T-helper 1 cell treated with Interleukin-12 subunit alpha and Interleukin-12 subunit beta and Interleukin-4 antibody, amounts not matched to agents 30 ng/mL and 1 ng/mL, for 36 hours (primary cell): ENCODE measurements around the gene MICU1. TPM values are rescaled to one million over a fixed set of nuclear protein-coding genes. Genes with fewer than 3 reads are reported as not detected.
"Not testable (repeated sequence)": the region's sequence is repeated elsewhere in the genome, so short reads cannot be mapped to it uniquely, and the experiment has no call there.

Source experiments
- intact Hi-C: fragments of 100-400 bp; cut with micrococcal nuclease; formaldehyde crosslinking; loops from one replicate; pipeline ENCODE4 v1.15.1; 2024
- total RNA-seq: library from RNA; stranded (reverse); gene quantifications from 2 replicates; pipeline ENCODE4 v1.2.3, GENCODE V29; 2022

The MICU1 gene
- total RNA-seq, 1 donor from 2014 or later = 35.9 TPM

- intact Hi-C loops = loop anchor here (1.0 to 10.0 kb wide), 7 partner anchors 16 to 1141 kb away; partner anchors contain the start of genes MCU, MICU1, PPP3CB and SPOCK2
Measured at GRCh38 chr10:72353965-72354355, 271.9 kb downstream of the MICU1 start.

- intact Hi-C loops = loop anchor here (10.0 kb wide), 1 partner anchor 1142 kb away; the partner anchor contains the start of gene PPP3CB
Measured at GRCh38 chr10:72353028-72353964, 272.6 kb downstream of the MICU1 start.

- intact Hi-C loops = loop anchor here (10.0 kb wide), 1 partner anchor 1143 kb away; the partner anchor contains the start of gene PPP3CB
Measured at GRCh38 chr10:72351479-72351878, 274.4 kb downstream of the MICU1 start.

GRCh38 chr10:72349438-72349837, 276.4 kb downstream of the MICU1 start:
- intact Hi-C loops = no loop called here

GRCh38 chr10:72348282-72348681, 277.6 kb downstream of the MICU1 start:
- intact Hi-C loops = no loop called here

GRCh38 chr10:72346117-72346516, 279.8 kb downstream of the MICU1 start:
- intact Hi-C loops = not testable (repeated sequence)

GRCh38 chr10:72344932-72345331, 280.9 kb downstream of the MICU1 start:
- intact Hi-C loops = no loop called here

- intact Hi-C loops = no loop called here
Measured at GRCh38 chr10:72342911-72343310, 283.0 kb downstream of the MICU1 start.

- intact Hi-C loops = loop anchor here (1.0 kb wide), 5 partner anchors 208 to 444 kb away; partner anchors contain the start of gene SPOCK2
Measured at GRCh38 chr10:72340510-72341261, 285.2 kb downstream of the MICU1 start.

GRCh38 chr10:72338180-72338579, 287.7 kb downstream of the MICU1 start:
- intact Hi-C loops = loop anchor here (5.0 kb wide), 1 partner anchor 1021 kb away; the partner anchor contains the start of gene SLC29A3

- intact Hi-C loops = loop anchor here (1.0 to 5.0 kb wide), 2 partner anchors 211 to 1020 kb away; partner anchors contain the start of gene SLC29A3
Measured at GRCh38 chr10:72337722-72338121, 288.2 kb downstream of the MICU1 start.

- intact Hi-C loops = loop anchor here (1.0 to 5.0 kb wide), 2 partner anchors 211 to 1020 kb away; partner anchors contain the start of gene SLC29A3
Measured at GRCh38 chr10:72337039-72337629, 288.7 kb downstream of the MICU1 start.

GRCh38 chr10:72336259-72337038, 289.4 kb downstream of the MICU1 start:
- intact Hi-C loops = loop anchor here (1.0 to 5.0 kb wide), 2 partner anchors 210 to 1019 kb away; partner anchors contain the start of gene SLC29A3

GRCh38 chr10:72335394-72336258, 290.3 kb downstream of the MICU1 start:
- intact Hi-C loops = loop anchor here (1.0 to 5.0 kb wide), 10 partner anchors 15 to 1018 kb away; partner anchors contain the start of genes DDIT4 and SLC29A3

- intact Hi-C loops = loop anchor here (1.0 to 5.0 kb wide), 10 partner anchors 15 to 1018 kb away; partner anchors contain the start of genes DDIT4 and SLC29A3
Measured at GRCh38 chr10:72334825-72335393, 291.0 kb downstream of the MICU1 start.

GRCh38 chr10:72334196-72334824, 291.6 kb downstream of the MICU1 start:
- intact Hi-C loops = loop anchor here (2.0 kb wide), 2 partner anchors 120 to 250 kb away; no protein-coding TSS in a partner anchor

- intact Hi-C loops = loop anchor here (2.0 kb wide), 2 partner anchors 119 to 249 kb away; no protein-coding TSS in a partner anchor
Measured at GRCh38 chr10:72333112-72334015, 292.5 kb downstream of the MICU1 start.
